Aorta (tissue), 5 donors: ENCODE data around the gene KIF1B. TPM values are rescaled to one million over a fixed set of nuclear protein-coding genes. Genes with fewer than 3 reads are reported as not detected.
"Not testable (repeated sequence)": the region's sequence is repeated elsewhere in the genome, so short reads cannot be mapped to it uniquely, and the experiment has no call there.

Source experiments
- ATAC-seq: fragments of 200-7000 bp; cut with Tn5 transposase; one replicate; pipeline ENCODE4 v1.9.1; 2022; ENCODE audit warnings: moderate library complexity; ENCODE audit not compliant: low FRiP score
- DNase-seq, 2 donors: peaks; one replicate each; pipeline ENCODE4 v3.0.0-alpha.2; 2020
- H3K27ac ChIP-seq, 2 donors: one replicate each; pipeline ENCODE4 v1.5.1; 2013; ENCODE audit warnings: low read length in 2 of 2, mild to moderate bottlenecking in 2 of 2, moderate library complexity in 2 of 2, control low read depth in 1 of 2, inconsistent platforms in 1 of 2, low read depth in 1 of 2
- H3K27me3 ChIP-seq, 2 donors: one replicate each; pipeline ENCODE4 v1.6.1; 2013; ENCODE audit warnings: control low read depth in 1 of 2, low read length in 1 of 2, mild to moderate bottlenecking in 1 of 2, moderate library complexity in 1 of 2; ENCODE audit not compliant: insufficient read depth in 2 of 2, control insufficient read depth in 1 of 2
- H3K36me3 ChIP-seq, 2 donors: one replicate each; pipeline ENCODE4 v1.6.1; 2013; ENCODE audit warnings: control low read depth in 1 of 2, low read length in 1 of 2, mild to moderate bottlenecking in 1 of 2; ENCODE audit not compliant: insufficient read depth in 2 of 2, control insufficient read depth in 1 of 2
- H3K4me1 ChIP-seq, 2 donors: one replicate each; pipeline ENCODE4 v1.6.1; 2013; ENCODE audit warnings: low read length in 2 of 2, control low read depth in 1 of 2, mild to moderate bottlenecking in 1 of 2, moderate library complexity in 1 of 2; ENCODE audit not compliant: insufficient read depth in 2 of 2, control insufficient read depth in 1 of 2
- H3K4me3 ChIP-seq, 2 donors: one replicate each; pipeline ENCODE4 v1.5.1; 2013; ENCODE audit warnings: low read length in 2 of 2, control low read depth in 1 of 2, mild to moderate bottlenecking in 1 of 2
- H3K9me3 ChIP-seq: one replicate; pipeline ENCODE4 v1.6.1; 2013; ENCODE audit warnings: mild to moderate bottlenecking, low read length; ENCODE audit not compliant: control insufficient read depth
- WGBS, 2 donors: extraction: QIAGEN DNeasy Blood & Tissue Kit; methylation state at CpG; one replicate each; pipeline ENCODE4 v1.1.7; 2013; 5-methylcytosine and 5-hydroxymethylcytosine counted together
- intact Hi-C, 2 donors: fragments of 100-400 bp; cut with DNase I; formaldehyde crosslinking; loops; one replicate each; pipeline versions ENCODE4 v1.14.2 to v1.15.0; 2022
- polyA plus RNA-seq, 2 donors: library from polyadenylated mRNA; stranded (reverse); fragments of 200-250 nt; gene quantifications; one replicate each; pipeline ENCODE4 v1.2.3, GENCODE V29; 2013
- total RNA-seq, 2 donors: library from RNA; stranded (reverse); fragmentation: NEBNext Ultra II Directional; extraction: Animal tissue kit (Norgen Biotek cat#: 25700); gene quantifications; one replicate each; pipeline ENCODE4 v1.2.1, GENCODE V29; 2021
- donor health status: healthy with polysubstance abuse.
- donor health status: Bipolar disorder and iron deficiency.
- donor health status: DM: no; HTN: no; CAD: no.
- donor health status: DM: no; HTN: no; CAD: no.
- donor health status: DM: yes; HTN: yes; CAD: no.

Gene KIF1B
- total and polyA plus RNA-seq, 4 donors, result 7.4 to 67.6 (median 35.1) TPM

GRCh38 chr1:10236405-10237156, 26.2 kb downstream of the KIF1B start:
- H3K27ac ChIP-seq, result no peak overlapping the region
- 83 to 86% methylated on average over 2 of the region's 2 CpGs for WGBS, 2 donors
- intact Hi-C loops, result no loop called here
- H3K4me1 ChIP-seq, result no peaks in the 10 kb centered on the region
- ATAC-seq (no peak), DNase-seq (no peak)
- H3K36me3 ChIP-seq, result no peaks in the 10 kb centered on the region
- H3K27me3 ChIP-seq, result no peaks in the 10 kb centered on the region
- H3K9me3 ChIP-seq, result no peaks in the 10 kb centered on the region
- H3K4me3 ChIP-seq, result no peak overlapping the region

- no peaks in the 10 kb centered on the region for H3K36me3 ChIP-seq
- no peaks in the 10 kb centered on the region for H3K4me1 ChIP-seq
- ATAC-seq (no peak), DNase-seq (no peak)
- H3K9me3 ChIP-seq, result no peaks in the 10 kb centered on the region
- intact Hi-C loops, result no loop called here
- no peaks in the 10 kb centered on the region for H3K27me3 ChIP-seq
- no peak overlapping the region for H3K4me3 ChIP-seq
- H3K27ac ChIP-seq, result no peak overlapping the region
- 96 to 98% methylated on average over 1 of the region's 1 CpG for WGBS, 2 donors
Observed at GRCh38 chr1:10237157-10237539, 26.8 kb downstream of the KIF1B start.

GRCh38 chr1:10242135-10242534, 31.8 kb downstream of the KIF1B start:
- no peaks in the 10 kb centered on the region for H3K27me3 ChIP-seq
- no peak for DNase-seq
- no peak overlapping the region for H3K4me3 ChIP-seq
- peaks cover 0 to 4% of the 10 kb centered on the region in 2 donors for H3K4me1 ChIP-seq
- H3K36me3 ChIP-seq, result no peaks in the 10 kb centered on the region
- WGBS, 2 donors, result 94 to 95% methylated on average over 7 of the region's 7 CpGs
- intact Hi-C loops, result no loop called here
- H3K9me3 ChIP-seq, result no peaks in the 10 kb centered on the region
- no peak for ATAC-seq
- H3K27ac ChIP-seq, result no peak overlapping the region

- intact Hi-C loops, result no loop called here
- ATAC-seq (no peak), DNase-seq (no peak)
- Histone ChIP-seq H3K36me3 (no peaks in the 10 kb centered on the region), H3K4me1 (peaks cover 0 to 4% of the 10 kb centered on the region in 2 donors), H3K9me3 (no peaks in the 10 kb centered on the region), H3K27me3 (no peaks in the 10 kb centered on the region), H3K4me3 (no peak overlapping the region), H3K27ac (no peak overlapping the region)
- 88 to 92% methylated on average over 6 of the region's 6 CpGs for whole genome bisulfite sequencing, 2 donors
Observed at GRCh38 chr1:10242811-10243210, 32.4 kb downstream of the KIF1B start.

GRCh38 chr1:10245674-10246073, 35.3 kb downstream of the KIF1B start:
- 66 to 76% methylated on average over 3 of the region's 3 CpGs for WGBS, 2 donors
- DNase-seq (no peak), ATAC-seq (no peak)
- Histone ChIP-seq H3K27me3 (no peaks in the 10 kb centered on the region), H3K36me3 (no peaks in the 10 kb centered on the region), H3K4me1 (peaks cover 4% of the 10 kb centered on the region in 2 donors), H3K9me3 (no peaks in the 10 kb centered on the region), H3K27ac (no peak overlapping the region), H3K4me3 (no peak overlapping the region)
- intact Hi-C loops, result no loop called here

- Histone ChIP-seq H3K9me3 (no peaks in the 10 kb centered on the region), H3K27me3 (no peaks in the 10 kb centered on the region), H3K36me3 (no peaks in the 10 kb centered on the region), H3K27ac (no peak overlapping the region), H3K4me1 (peaks cover 4 to 6% of the 10 kb centered on the region in 2 donors), H3K4me3 (no peak overlapping the region)
- ATAC-seq (no peak), DNase-seq (no peak)
- intact Hi-C loops, result loop anchor here in 1 of 2 donors (5.0 kb wide), 1 partner anchor 33 kb away; no protein-coding TSS in a partner anchor
- 94 to 95% methylated on average over 12 of the region's 12 CpGs for WGBS, 2 donors
Observed at GRCh38 chr1:10249808-10250457, 39.6 kb downstream of the KIF1B start.

- intact Hi-C loops, result loop anchor here in 1 of 2 donors (5.0 kb wide), 1 partner anchor 33 kb away; no protein-coding TSS in a partner anchor
- DNase-seq, result no peak
Observed at GRCh38 chr1:10250663-10251062, 40.3 kb downstream of the KIF1B start.

GRCh38 chr1:10251325-10252108, 41.1 kb downstream of the KIF1B start:
- H3K9me3 ChIP-seq, H3K4me3 ChIP-seq, ATAC-seq, H3K36me3 ChIP-seq, H3K4me1 ChIP-seq, DNase-seq, H3K27ac ChIP-seq, H3K27me3 ChIP-seq: not testable (repeated sequence)
- intact Hi-C loops, result loop anchor here in 1 of 2 donors (5.0 kb wide), 1 partner anchor 34 kb away; no protein-coding TSS in a partner anchor
- 81 to 85% methylated on average over 9 of the region's 9 CpGs for WGBS, 2 donors

More at GRCh38 chr1:10250663-10251062, 40.3 kb downstream of the KIF1B start:
- no peak overlapping the region for H3K27ac ChIP-seq
- H3K36me3 ChIP-seq, result no peaks in the 10 kb centered on the region
- H3K27me3 ChIP-seq, result no peaks in the 10 kb centered on the region
- peaks cover 1 to 6% of the 10 kb centered on the region in 2 donors for H3K4me1 ChIP-seq
- H3K4me3 ChIP-seq, result no peak overlapping the region
- no peak for ATAC-seq
- WGBS, 2 donors, result 83 to 85% methylated on average over 7 of the region's 7 CpGs
- H3K9me3 ChIP-seq, result no peaks in the 10 kb centered on the region
